Activated T-cell treated with anti-CD3 and anti-CD28 coated beads, Interleukin-2, amount 50 U/mL, for 4 hours (primary cell): Measurements from ENCODE around the gene SUGT1. TPM values are rescaled to one million over a fixed set of nuclear protein-coding genes. Genes with fewer than 3 reads are reported as not detected.
"Not testable (repeated sequence)": the region's sequence is repeated elsewhere in the genome, so short reads cannot be mapped to it uniquely, and the experiment has no call there.

Experiments
- ATAC-seq, 2 donors: fragments of 200-7000 bp; cut with Tn5 transposase; one replicate each; pipeline ENCODE4 v1.10.0; 2021
- DNase-seq: peaks from one replicate; pipeline ENCODE4 v3.0.0-alpha.2; 2020
- H3K27me3 Mint-ChIP-seq: one replicate; pipeline ENCODE4 v1.8.0; 2021; ENCODE audit warnings: low read depth, mixed read lengths
- H3K36me3 Mint-ChIP-seq: one replicate; pipeline ENCODE4 v1.8.0; 2022; ENCODE audit warnings: mixed read lengths; ENCODE audit not compliant: insufficient read depth
- H3K4me1 Mint-ChIP-seq: one replicate; pipeline ENCODE4 v1.8.0; 2021; ENCODE audit warnings: low read depth, mixed read lengths
- H3K4me3 Mint-ChIP-seq: one replicate; pipeline ENCODE4 v1.8.0; 2021; ENCODE audit warnings: mild to moderate bottlenecking, moderate library complexity, mixed read lengths
- H3K9me3 Mint-ChIP-seq: one replicate; pipeline ENCODE4 v1.8.0; 2021; ENCODE audit warnings: mixed read lengths
- total RNA-seq, 3 donors: library from RNA; stranded (reverse); gene quantifications; one replicate each; pipeline ENCODE4 v1.2.1, GENCODE V29; 2021

SUGT1 gene
- total RNA-seq, 3 donors from 2014 or later: 59.8 to 73.2 (median 63.9) TPM

DNA sequence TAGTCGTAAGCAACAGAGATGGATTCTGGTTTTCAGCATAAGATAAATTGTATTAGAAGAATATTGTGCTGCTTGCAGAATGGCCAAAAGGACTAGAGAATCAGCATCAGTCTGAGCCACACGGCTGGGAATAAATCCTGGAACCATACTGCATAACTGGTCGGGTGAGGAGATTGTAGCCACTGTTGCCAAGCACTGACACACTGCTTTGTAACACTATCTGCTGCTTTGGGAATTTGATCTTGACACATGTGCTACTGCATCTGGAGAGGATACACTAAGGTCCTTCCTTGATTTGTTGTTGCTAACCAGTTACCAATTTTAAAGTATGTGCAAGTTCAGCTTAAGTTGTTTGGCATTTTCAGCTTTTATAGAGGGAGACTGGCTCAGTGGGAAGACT is 8.5 kb upstream of the SUGT1 start:
- Mint-ChIP-seq H3K4me1 (no peaks in the 10 kb centered on the region), H3K36me3 (peaks cover 36% of the 10 kb centered on the region), H3K27me3 (no peaks in the 10 kb centered on the region), H3K4me3 (no peak overlapping the region), H3K9me3 (no peaks in the 10 kb centered on the region)
- ATAC-seq (no peak), DNase-seq (no peak)

DNA sequence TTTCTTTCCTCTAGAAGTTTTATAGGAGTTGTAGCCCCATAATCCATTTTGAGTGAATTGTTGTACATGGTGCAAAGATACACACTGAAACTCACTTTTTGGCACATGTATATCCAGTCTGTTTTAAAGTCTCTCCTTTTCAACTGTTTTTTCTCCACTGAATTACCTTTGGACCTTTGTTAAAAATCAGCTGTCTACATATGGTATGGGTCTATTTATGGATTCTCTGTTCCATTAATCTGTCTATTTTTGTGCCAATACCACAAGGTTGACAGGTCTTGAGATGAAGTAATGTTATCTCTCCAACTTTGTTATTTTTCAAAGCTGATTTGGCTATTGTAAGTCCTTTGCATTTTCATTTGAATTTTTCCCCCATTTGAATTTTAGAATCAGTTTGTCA is 5.7 kb upstream of the SUGT1 start:
- H3K4me1 Mint-ChIP-seq: peaks cover 7% of the 10 kb centered on the region
- DNase-seq (no peak), ATAC-seq (no peak)
- peaks cover 28% of the 10 kb centered on the region for H3K36me3 Mint-ChIP-seq
- H3K27me3 Mint-ChIP-seq: no peaks in the 10 kb centered on the region
- H3K4me3 Mint-ChIP-seq: no peak overlapping the region
- H3K9me3 Mint-ChIP-seq: no peaks in the 10 kb centered on the region

DNA sequence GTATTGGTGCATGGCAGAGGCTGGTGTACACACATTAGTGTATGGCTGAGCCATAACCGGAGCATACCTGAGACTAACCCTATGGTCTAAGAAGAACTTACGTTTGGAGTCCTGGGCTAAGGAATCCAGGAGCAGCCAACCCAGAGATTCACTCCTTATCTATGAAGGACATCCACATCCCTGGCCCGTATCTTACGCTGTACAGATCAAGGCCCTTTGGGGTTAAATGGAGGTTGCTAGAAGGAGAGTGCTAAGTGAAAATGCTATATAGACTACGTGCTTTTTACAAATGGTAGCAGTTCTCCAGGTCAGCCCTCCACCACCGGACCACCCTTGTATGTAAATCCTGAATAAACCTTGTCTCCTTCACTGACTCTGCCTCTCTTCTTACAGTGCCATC is 1.9 kb upstream of the SUGT1 start:
- no peaks in the 10 kb centered on the region for H3K9me3 Mint-ChIP-seq
- no peak for ATAC-seq
- no peak for DNase-seq
- no peak overlapping the region for H3K4me3 Mint-ChIP-seq
- H3K4me1 Mint-ChIP-seq: peaks cover 7% of the 10 kb centered on the region
- H3K27me3 Mint-ChIP-seq: no peaks in the 10 kb centered on the region
- H3K36me3 Mint-ChIP-seq: peaks cover 15% of the 10 kb centered on the region

DNA sequence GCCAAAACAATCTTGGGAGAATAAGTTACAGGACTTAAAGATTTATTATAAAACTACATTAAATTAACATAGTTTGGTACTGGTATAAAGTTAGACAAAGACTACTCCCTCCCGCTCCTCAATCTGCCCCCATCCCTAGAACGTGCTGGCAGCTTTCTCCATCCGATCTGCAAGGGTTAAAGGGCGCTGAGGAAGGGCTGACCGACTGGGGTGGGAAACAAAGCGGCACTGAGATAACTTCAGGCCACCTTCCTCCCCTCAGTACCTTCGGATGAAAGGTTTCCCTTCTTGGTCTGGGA is 790 bp upstream of the SUGT1 start:
- Mint-ChIP-seq H3K4me1 (peaks cover 7% of the 10 kb centered on the region), H3K4me3 (no peak overlapping the region), H3K27me3 (no peaks in the 10 kb centered on the region), H3K36me3 (peaks cover 15% of the 10 kb centered on the region), H3K9me3 (no peaks in the 10 kb centered on the region)
- no peak for DNase-seq
- ATAC-seq: peak in 1 of 2 donors; percentile 9

DNA sequence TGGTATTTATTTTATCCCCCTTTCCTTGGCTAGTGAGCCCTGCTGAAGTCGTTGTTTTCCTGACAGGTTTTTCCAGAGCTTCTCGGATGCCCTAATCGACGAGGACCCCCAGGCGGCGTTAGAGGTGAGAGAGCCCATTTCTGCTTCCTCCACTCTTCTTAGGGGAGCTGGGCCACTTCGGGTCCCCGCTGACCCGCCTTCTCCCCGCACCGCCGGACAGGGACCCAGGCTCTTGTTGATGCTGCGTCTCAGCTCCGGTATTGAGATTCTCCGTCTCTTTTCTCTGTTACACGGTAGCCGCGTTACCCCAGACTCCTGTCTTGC is 306 bp downstream of the SUGT1 start:
- Mint-ChIP-seq H3K4me1 (peaks cover 7% of the 10 kb centered on the region), H3K36me3 (peaks cover 15% of the 10 kb centered on the region), H3K9me3 (no peaks in the 10 kb centered on the region), H3K27me3 (no peaks in the 10 kb centered on the region), H3K4me3 (no peak overlapping the region)
- DNase-seq (no peak), ATAC-seq (peak; percentile 16 to 22)

DNA sequence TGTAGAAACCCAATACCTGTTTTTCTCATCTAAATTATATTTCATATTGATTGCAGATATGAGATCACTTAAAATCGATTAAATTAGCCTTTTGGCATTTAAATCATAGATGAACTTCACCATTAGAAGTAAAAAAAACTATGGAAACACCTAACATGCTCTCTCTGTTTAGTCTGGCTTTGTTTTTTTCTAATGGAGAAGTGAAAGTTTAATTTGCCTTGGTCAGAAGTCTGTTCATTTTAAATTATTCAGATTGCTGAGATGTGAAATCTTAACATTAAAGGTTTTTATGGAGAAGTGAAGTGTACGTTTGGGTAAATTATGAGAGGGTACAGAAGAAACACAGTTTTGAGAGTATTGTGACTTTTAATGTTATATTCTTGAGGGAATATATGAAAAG is 6.7 kb downstream of the SUGT1 start:
- Mint-ChIP-seq H3K27me3 (no peaks in the 10 kb centered on the region), H3K4me1 (peaks cover 2% of the 10 kb centered on the region), H3K36me3 (peaks cover 24% of the 10 kb centered on the region), H3K4me3 (no peak overlapping the region), H3K9me3 (no peaks in the 10 kb centered on the region)
- ATAC-seq: no peak
- DNase-seq: no peak

DNA sequence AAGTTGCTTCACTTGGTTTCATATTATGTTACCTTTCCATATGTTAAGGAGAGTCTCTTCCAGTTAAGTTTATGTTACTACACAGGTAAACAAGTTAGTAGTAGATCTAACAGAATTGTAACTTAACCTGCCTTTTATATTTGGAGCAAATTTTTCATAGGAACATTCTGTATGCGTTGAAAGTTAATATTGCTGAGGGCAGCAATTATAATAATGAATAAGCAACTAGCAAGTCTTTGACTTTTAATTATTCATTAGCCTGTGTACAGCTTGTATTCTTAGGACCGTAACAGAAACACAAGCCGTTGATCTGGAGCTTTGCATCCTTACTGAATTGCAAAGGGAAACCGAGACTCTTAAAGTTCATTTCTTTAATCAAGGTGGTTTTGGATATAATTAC is 11.6 kb downstream of the SUGT1 start:
- no peaks in the 10 kb centered on the region for H3K9me3 Mint-ChIP-seq
- ATAC-seq: no peak
- H3K4me3 Mint-ChIP-seq: no peak overlapping the region
- H3K36me3 Mint-ChIP-seq: peaks cover 43% of the 10 kb centered on the region
- DNase-seq: no peak
- H3K27me3 Mint-ChIP-seq: no peaks in the 10 kb centered on the region
- peaks cover 4% of the 10 kb centered on the region for H3K4me1 Mint-ChIP-seq

DNA sequence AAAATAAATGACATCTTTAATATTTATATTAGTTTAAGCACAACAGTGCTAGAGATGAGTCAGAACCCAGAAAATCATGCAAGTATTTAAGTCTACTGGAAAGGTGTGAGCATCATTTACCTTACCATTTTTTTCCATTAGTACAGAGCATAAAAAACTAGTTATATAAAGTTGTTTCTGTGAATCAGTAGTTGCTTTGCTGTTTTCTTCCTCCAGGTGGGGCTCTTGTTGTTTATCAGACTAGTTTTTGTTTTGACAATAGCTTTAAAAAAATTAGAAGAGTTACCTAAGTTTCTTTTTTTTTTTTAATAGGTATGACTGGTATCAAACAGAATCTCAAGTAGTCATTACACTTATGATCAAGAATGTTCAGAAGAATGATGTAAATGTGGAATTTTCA is 12.7 kb downstream of the SUGT1 start:
- Mint-ChIP-seq H3K36me3 (peaks cover 38% of the 10 kb centered on the region), H3K27me3 (no peaks in the 10 kb centered on the region), H3K9me3 (no peaks in the 10 kb centered on the region), H3K4me1 (peaks cover 2% of the 10 kb centered on the region), H3K4me3 (no peak overlapping the region)
- ATAC-seq (no peak), DNase-seq (no peak)

DNA sequence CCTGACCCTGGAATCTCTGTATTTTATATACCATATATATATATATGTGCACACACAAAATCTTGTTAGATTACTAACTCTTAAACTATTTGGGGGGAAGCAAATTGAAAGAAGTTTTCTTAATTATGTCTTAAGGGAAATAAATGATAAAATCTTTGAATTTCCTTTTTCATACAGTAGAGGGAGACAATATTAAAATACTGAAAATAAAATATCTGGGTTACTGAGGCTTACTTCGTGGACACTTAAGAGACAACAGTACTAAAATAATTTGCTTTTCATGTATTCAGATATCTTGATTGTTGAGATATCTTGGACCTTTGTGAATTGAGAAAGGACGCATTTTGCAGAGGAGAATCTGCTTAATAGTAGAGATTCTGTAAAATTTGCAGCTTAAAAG is 17.0 kb downstream of the SUGT1 start:
- H3K4me3 Mint-ChIP-seq: no peak overlapping the region
- DNase-seq (no peak), ATAC-seq (no peak)
- no peaks in the 10 kb centered on the region for H3K27me3 Mint-ChIP-seq
- H3K36me3 Mint-ChIP-seq: peaks cover 27% of the 10 kb centered on the region
- no peaks in the 10 kb centered on the region for H3K9me3 Mint-ChIP-seq
- peaks cover 2% of the 10 kb centered on the region for H3K4me1 Mint-ChIP-seq

DNA sequence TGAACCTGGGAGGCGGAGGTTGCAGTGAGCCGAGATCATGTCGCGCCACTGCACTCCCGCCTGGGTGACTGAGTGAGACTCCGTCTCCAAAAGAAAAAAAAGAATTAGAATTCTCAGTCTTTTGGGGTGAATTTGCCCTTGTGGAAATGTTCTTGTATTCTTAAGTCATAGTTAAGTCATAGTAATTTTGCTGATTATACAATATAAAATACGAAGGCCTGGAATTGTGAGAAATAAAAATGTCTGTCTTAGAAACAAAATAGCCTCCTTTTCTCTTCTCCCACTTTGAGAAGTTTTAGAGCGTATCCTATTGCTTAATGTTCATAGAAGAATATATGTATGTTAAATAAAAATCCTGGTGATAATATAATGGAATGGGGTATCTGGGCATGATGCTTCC is 18.1 kb downstream of the SUGT1 start:
- Mint-ChIP-seq H3K4me3 (no peak overlapping the region), H3K27me3 (no peaks in the 10 kb centered on the region), H3K36me3 (peaks cover 27% of the 10 kb centered on the region), H3K9me3 (no peaks in the 10 kb centered on the region), H3K4me1 (peaks cover 5% of the 10 kb centered on the region)
- no peak for DNase-seq
- ATAC-seq: no peak

DNA sequence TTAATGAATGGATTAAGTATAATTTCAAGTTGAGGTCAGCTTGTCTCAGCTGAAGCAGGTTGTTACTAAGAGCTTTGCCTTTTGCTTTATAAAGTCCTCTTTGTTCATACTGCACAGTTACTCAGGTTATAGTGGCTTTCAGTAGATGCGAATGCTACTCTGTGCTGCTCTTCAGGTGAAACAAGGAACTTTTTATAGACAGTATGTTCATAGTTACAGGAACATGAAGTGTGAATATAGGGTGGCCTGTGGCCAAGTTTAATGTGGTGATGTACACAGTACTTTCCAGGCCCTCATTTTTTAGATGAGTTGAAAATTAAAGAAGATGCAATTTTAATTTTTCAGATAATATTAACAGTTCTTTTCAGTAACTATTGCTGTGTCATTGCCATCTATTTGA is 20.8 kb downstream of the SUGT1 start:
- Mint-ChIP-seq H3K4me1 (peaks cover 8% of the 10 kb centered on the region), H3K27me3 (no peaks in the 10 kb centered on the region), H3K4me3 (no peak overlapping the region), H3K9me3 (no peaks in the 10 kb centered on the region), H3K36me3 (peaks cover 27% of the 10 kb centered on the region)
- no peak for DNase-seq
- ATAC-seq: no peak

DNA sequence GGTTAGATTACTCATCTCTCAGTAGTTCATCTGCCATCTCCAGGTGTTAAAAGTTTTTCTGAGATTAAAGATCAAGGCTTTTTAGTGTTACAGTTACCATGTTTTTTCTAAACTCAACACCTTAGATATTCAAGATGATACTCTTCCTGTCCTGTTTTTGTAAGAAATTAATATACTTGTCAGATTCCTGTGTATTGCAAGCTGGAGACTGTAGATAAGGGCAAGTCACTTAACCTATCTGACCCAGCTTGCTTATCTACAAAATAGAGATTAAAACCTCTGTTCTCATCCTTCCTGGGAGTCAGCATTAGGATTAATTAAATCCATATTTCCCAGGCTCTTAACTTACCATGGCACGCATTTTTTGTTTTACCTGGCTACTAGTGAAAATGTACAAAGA is 25.2 kb downstream of the SUGT1 start:
- no peaks in the 10 kb centered on the region for H3K27me3 Mint-ChIP-seq
- H3K4me3 Mint-ChIP-seq: no peak overlapping the region
- H3K4me1 Mint-ChIP-seq: peaks cover 10% of the 10 kb centered on the region
- H3K36me3 Mint-ChIP-seq: peaks cover 36% of the 10 kb centered on the region
- no peak for DNase-seq
- no peak for ATAC-seq
- no peaks in the 10 kb centered on the region for H3K9me3 Mint-ChIP-seq

DNA sequence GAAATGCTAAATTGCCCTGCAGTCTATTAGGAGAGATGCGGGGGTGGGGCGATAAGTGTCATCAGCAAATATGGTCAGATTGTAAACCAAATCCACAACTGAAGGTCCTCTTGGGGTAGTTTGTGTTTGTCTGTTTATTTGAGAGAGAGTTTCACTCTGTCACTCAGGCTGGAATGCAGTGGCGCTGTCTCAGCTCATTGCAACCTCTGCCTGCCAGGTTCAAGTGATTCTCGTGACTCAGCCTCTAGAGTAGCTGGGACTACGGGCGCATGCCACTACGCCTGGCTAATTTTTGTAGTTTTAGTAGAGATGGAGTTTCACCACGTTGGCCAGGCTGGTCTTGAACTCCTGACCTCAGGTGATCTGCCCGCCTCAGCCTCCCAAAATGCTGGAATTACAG is 33.2 kb downstream of the SUGT1 start:
- not testable (repeated sequence) for H3K4me1 Mint-ChIP-seq, DNase-seq, H3K27me3 Mint-ChIP-seq, H3K4me3 Mint-ChIP-seq, H3K9me3 Mint-ChIP-seq, ATAC-seq
- peaks cover 46% of the 10 kb centered on the region for H3K36me3 Mint-ChIP-seq

DNA sequence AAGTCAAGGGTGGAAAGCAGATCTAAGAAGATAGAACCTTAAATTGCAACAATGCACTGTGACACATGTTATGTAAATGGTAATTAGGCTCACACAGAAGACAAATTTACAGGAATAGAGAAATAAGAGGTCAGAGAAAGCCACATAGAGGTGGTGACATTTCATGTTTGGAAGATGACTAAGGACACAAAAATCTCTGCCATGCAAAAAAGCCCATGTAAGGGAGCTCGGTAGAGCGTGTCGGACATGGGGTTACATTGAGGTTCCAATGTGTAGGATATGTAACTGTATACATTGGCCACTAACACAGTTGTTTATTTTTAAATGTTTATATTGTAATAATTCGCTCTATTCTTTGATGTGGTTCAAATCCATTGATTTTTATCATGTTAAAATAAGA is 33.7 kb downstream of the SUGT1 start:
- Mint-ChIP-seq H3K27me3 (no peaks in the 10 kb centered on the region), H3K36me3 (peaks cover 48% of the 10 kb centered on the region), H3K9me3 (no peaks in the 10 kb centered on the region), H3K4me1 (peaks cover 3% of the 10 kb centered on the region), H3K4me3 (no peak overlapping the region)
- DNase-seq: no peak
- no peak for ATAC-seq

DNA sequence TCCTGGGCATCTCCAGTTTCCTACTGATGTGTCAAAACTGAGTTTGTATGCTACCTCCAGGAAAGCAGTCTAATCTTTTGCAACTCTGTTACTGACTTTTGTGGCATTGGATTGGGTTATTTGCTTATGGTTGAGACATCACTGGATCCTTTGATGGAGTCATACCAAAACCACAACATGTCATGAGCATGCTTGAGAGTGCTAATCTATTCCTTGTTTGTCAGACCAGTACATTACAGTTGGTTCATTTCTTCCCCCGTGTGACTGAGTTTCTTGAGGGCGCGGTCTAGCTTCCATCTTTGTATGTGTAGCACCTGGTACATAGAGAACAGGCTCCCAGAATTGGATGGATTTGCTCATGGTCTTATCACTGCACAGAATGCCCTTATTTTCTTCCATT is 43.2 kb downstream of the SUGT1 start:
- Mint-ChIP-seq H3K4me1 (peaks cover 10% of the 10 kb centered on the region), H3K36me3 (peaks cover 15% of the 10 kb centered on the region), H3K9me3 (no peaks in the 10 kb centered on the region), H3K27me3 (no peaks in the 10 kb centered on the region), H3K4me3 (no peak overlapping the region)
- DNase-seq: no peak
- peak; percentile 89 to 93 for ATAC-seq

DNA sequence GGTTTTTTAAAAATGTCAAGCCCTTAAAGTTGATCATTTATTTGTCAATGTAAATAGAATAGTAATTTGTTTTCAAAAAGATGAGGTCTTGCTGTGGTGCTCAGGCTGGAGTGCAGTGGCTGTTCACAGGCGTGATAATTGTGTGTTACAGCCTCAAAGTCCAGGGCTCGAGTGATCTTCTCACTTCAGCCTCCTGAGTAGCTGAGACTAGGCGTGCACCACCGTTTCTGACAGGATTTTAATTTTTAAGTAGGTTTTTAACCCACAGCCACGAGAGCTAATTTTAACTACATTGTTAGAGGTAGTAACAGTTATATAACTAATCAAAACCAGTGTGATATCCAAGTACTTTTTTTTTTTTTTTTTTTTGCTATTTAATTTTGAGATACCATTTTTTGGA is 43.9 kb downstream of the SUGT1 start:
- Mint-ChIP-seq H3K9me3 (no peaks in the 10 kb centered on the region), H3K27me3 (no peaks in the 10 kb centered on the region), H3K36me3 (peaks cover 11% of the 10 kb centered on the region)

More for the DNA sequence above, 43.9 kb downstream of the SUGT1 start:
- no peak overlapping the region for H3K4me3 Mint-ChIP-seq
- no peak for ATAC-seq
- no peak for DNase-seq
- peaks cover 7% of the 10 kb centered on the region for H3K4me1 Mint-ChIP-seq
